GM21825 (cell line): ENCODE results near the gene MYO16.
"Not testable (repeated sequence)": the region's sequence is repeated elsewhere in the genome, so short reads cannot be mapped to it uniquely, and the experiment has no call there.

Experiments used
- ATAC-seq: cut with Tn5 transposase; IDR thresholded peaks from one replicate; pipeline ENCODE4 v1.9.1; 2021; ENCODE audit warnings: mild to moderate bottlenecking, moderate library complexity; ENCODE audit not compliant: unreplicated experiment

Gene MYO16

DNA sequence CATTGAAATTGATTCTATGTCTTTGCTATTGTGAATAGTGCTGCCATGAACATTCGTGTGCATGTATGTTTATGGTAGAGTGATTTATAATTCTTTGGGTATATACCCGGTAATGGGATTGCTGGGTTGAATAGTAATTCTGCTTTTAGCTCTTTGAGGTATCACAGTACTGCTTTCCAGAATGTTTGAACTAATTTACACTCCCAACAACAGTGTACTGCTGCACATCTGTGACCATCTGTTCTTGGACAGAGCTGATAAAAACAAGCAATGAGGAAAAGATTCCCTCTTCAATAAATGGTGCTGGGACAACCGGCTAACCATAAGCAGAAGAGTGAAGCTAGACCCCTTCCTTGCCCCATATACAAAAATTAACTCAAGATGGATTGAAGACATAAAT, 231.0 kb downstream of the MYO16 start:
- ATAC-seq, result no peak

- no peak for ATAC-seq
Measured at GRCh38 chr13:108877300-108877699, 247.9 kb downstream of the MYO16 start.

GRCh38 chr13:108878732-108879131, 249.3 kb downstream of the MYO16 start:
- no peak for ATAC-seq

DNA sequence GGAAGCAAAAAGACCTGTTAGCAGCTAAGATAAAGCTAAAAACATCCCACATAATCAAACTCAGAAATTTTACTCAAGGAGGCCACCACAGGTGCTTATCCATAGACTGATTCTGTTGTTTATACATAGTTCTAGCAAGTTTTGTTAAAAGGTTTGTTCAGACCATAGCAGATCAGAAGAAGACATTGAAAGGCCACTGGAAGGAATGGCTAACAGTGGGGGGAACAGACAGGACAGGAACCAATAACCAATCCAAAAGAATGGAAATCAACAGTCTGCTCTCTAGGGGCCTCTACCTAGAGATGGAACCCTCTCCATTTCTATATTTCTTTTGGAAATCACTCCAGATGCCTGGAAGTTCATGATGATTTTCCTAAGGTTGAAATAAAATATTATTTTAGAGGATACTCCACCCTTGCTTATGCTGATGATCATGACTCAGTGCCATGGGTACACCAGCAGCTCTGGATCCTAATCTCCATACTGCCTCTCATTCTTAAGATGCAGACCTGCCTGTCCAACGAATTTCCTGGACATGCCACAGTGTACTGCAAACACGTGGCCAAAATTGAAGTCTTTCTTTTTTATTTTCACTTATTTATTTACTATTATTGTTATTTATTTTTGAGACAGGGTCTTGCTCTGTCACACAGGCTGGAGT, 260.0 kb downstream of the MYO16 start:
- no peak for ATAC-seq

- ATAC-seq, result no peak
Measured at GRCh38 chr13:108895220-108895704, 265.9 kb downstream of the MYO16 start.

- peak; percentile 47 for ATAC-seq
Measured at GRCh38 chr13:108897955-108898354, 268.5 kb downstream of the MYO16 start.

- no peak for ATAC-seq
Measured at GRCh38 chr13:108902405-108903155, 273.2 kb downstream of the MYO16 start.

DNA sequence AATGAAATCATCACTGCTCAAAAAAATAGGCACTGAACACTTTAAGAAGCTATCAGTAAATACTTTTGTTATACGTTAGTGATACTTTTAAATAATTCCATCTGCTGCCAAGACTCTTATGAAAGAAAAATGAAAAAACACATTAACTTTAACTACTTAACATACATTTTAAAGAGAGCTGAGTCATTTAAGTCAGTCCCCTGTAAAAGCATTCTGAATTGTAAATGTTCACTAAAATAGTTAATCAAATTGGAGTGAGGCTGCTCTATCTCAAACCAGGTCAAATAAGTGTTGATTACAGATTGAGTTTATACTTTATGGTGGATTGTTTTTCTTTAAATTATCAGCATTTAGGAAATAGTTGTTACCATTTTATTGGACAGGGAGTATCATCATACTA, 274.2 kb downstream of the MYO16 start:
- ATAC-seq, result no peak

DNA sequence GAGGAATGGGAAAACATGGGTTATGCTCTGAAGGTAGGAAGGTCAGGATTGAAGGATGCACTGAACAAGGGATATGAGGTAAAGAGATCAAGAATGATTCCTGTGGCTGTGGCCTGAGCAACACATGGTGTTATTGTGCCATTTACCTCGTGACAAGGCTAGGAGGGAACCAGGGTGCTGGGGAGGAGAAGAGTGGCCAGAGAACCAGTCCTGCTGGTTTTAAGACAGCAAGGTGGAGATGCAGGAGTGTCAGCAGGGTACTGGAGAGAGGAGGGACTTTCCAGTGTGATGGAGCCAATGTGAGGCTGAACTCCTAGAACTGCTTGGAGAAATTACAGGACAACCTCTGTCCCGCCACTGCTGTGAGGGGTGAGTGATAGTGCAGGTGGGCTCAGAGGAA, 282.4 kb downstream of the MYO16 start:
- no peak for ATAC-seq

- ATAC-seq, result not testable (repeated sequence)
Measured at GRCh38 chr13:108913731-108914130, 284.3 kb downstream of the MYO16 start.

GRCh38 chr13:108915095-108915633, 285.8 kb downstream of the MYO16 start:
- ATAC-seq, result peak; percentile 1

- ATAC-seq, result peak; percentile 94
Measured at GRCh38 chr13:108915634-108916512, 286.5 kb downstream of the MYO16 start.

GRCh38 chr13:108917581-108917980, 288.2 kb downstream of the MYO16 start:
- ATAC-seq, result no peak

GRCh38 chr13:108919036-108919907, 289.9 kb downstream of the MYO16 start:
- no peak for ATAC-seq

DNA sequence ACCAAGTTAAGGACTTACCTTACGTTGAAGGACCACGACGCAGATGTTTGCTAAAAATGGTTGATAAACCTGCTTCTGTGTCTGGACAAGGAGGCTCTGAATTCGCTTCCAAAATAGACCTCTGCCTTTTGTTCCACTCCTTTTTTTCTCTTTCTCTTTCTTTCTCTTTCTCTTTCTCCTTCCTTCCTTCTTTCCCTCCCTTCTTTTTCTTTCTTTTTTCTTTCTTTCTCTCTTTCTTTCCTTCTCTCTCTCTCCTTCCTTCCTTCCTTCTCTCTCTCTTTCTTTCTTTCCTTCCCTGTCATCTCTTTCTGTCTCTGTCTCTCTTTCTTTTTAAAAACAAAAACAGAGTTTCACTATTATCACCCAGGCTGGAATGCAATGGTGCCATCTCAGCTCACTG, 290.7 kb downstream of the MYO16 start:
- ATAC-seq, result no peak

DNA sequence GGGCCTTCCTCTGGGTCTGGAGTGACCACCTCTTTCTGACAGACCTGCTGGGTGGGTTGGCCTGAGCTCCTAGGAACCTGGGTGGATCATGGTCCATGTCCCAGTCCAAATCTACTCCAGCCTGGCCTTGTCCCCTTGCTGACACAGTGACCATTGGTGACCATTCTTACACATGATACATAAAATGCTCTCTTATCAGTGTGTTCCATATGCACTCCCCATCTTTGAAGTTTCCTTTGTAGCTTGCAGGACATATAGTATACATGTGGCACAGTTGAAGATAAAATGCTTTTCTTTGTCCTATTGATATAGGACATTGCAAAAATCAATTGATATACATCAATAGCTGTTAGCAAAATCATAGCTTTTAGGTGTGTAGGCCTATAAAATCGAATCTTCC, 291.8 kb downstream of the MYO16 start:
- no peak for ATAC-seq

GRCh38 chr13:108922108-108922507, 292.7 kb downstream of the MYO16 start:
- no peak for ATAC-seq

DNA sequence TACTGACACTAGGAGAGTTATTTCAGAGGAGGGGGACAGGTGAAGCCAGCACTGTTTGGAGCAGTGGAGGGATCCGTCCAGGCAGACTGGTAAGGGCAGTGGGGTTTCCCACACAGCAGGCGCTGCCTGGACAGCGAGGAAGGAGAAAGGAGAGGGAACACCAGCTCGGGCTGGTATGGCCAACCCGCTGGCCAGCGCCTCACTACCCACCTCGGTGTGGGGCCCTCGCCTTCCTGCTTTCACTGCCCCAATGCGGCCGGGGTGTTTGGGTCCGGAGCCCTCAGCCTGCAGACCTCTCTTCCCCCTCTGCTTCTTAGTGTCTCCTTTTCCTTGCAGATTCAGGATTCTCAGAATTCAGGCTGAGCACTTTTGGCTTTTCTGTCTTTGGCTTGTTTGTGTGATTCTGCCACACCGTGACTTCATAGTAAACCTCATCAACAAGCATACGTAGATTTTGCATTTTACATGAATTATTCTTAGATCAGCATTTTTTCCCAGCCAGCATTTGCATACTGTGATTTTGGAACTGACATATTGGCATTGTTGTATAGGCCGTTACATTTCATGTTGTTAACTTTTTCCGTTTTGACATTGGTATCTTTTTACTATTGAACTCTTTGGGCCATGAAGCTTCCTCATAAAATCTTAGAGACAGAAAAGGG, 294.1 kb downstream of the MYO16 start:
- no peak for ATAC-seq

- ATAC-seq, result no peak
Measured at GRCh38 chr13:108924134-108924533, 294.7 kb downstream of the MYO16 start.

GRCh38 chr13:108924541-108924940, 295.1 kb downstream of the MYO16 start:
- no peak for ATAC-seq
